ENCODE results near the gene DDX10.
"Not testable (repeated sequence)": the region's sequence is repeated elsewhere in the genome, so short reads cannot be mapped to it uniquely, and the experiment has no call there.

DNA sequence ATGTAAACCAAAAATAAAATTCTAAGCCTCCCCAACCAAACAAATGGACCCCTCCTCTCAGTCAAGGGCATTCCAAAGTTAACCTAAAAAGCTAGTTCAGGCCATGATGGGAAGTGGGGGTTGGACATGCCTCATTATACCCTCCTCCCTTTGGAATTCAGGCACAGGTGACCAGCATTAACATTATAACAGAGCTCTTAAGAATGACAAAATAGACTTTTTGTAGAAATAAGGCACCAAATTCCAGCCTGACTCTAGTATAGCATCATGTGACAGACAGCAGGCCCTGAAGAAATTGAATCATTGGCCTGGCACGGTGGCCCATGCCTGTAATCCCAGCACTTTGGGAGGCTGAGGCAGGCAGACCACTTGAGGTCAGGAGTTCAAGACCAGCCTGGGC, 23.1 kb upstream of the DDX10 start:
- TF ChIP-seq POLR2A (IDR thresholded peaks at IDR 0.05) = not testable (repeated sequence)
- TF ChIP-seq, protein P1, sequence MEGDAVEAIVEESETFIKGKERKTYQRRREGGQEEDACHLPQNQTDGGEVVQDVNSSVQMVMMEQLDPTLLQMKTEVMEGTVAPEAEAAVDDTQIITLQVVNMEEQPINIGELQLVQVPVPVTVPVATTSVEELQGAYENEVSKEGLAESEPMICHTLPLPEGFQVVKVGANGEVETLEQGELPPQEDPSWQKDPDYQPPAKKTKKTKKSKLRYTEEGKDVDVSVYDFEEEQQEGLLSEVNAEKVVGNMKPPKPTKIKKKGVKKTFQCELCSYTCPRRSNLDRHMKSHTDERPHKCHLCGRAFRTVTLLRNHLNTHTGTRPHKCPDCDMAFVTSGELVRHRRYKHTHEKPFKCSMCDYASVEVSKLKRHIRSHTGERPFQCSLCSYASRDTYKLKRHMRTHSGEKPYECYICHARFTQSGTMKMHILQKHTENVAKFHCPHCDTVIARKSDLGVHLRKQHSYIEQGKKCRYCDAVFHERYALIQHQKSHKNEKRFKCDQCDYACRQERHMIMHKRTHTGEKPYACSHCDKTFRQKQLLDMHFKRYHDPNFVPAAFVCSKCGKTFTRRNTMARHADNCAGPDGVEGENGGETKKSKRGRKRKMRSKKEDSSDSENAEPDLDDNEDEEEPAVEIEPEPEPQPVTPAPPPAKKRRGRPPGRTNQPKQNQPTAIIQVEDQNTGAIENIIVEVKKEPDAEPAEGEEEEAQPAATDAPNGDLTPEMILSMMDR (IDR thresholded peaks at IDR 0.05) = not testable (repeated sequence)

Data from esophagus squamous epithelium (tissue), 4 donors.